C1 segment of cervical spinal cord (tissue), 14 donors: ENCODE results near the gene ATP10A.

Experiments used
- DNase-seq, 14 donors: peaks; one replicate each; lab custom pipeline; 2025; lab: John Stamatoyannopoulos, UW

Gene ATP10A

DNA sequence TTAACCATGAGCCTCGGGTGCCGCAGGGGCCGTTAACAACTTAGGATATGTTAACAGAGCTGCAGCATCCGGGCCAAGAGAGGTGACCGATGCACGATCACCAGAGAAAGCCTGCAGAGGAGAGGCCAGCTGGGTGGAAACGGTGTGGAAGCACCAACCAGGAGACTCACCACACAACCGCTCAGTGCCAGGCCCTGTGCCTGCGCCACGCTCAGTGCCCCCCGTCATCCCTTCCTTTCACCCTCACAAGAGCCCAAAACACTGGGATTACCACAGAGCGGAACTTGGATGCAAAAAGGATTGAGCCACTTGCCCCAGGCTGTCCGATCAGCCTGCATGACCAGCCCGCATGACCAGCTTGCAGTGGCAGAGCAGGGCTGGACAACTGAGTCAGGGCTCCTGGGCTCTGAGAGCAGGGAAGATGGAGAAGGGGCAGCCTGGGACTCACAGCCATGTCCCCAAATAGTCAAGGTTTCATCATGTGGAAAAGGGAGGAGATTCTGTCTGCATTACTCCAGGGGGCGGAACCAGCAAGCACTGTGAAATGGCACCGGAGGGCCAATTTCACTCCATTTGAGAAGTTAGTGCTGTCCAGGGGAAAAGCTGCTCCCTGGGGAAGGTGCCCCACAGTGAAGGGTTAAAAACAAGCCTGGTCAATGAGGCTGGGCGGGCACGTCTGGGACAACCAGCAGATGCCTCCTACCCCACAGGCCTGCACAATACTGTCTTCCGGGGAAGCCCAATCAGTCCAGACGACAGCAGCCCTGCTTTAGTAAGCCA is 156.8 kb downstream of the ATP10A start:
- no peak for DNase-seq

DNA sequence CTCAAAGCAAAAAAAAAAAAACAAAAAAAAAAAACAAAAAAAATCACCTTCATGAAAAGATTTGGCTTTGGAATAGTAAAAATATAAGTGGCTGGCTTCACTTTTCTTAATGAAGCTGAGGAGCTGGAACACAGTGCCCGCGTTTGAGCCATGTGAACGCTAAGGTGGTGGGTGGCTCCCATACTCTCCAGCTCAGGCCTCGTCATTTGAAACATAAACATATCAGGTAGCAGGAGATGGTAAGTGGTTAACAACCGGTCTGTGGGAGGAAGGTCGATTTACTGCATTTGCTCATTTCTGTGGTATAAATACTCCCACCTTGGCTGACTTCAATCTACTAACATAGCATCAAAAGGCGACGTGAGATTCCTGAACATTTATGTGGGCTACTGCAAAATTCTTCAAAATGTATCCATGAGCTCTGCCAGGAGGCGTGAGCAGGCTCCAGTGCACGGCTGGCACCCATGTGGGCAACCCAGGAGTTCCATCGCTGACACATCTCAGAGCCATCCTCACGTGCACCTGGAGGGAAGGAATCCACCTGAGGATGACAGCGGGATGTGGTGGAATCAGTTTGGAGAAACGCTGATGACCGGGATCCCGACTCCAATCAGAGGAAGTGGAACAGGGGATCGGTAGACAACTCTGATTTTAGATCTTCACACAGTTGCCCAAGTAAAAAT is 157.6 kb downstream of the ATP10A start:
- no peak for DNase-seq

DNA sequence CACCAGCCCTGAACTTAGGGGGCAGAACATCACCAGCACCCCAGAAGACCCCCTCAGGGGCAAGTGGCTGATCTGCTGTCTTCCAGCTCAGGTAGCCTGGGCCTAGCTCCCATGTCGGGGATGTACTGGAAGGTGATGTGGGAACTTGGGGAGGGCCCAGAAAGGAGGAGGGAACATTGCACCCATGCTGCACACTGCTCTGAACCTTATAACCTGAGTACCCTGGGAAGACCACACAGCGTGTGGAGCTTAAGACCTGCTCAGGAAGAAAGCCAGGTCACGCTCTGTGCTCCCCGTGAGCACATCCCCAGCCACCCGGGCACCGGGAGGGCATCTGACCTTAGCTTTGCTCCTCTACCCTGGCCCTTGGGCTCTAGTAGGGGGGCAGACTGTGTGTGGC is 159.4 kb downstream of the ATP10A start:
- DNase-seq: no peak

DNA sequence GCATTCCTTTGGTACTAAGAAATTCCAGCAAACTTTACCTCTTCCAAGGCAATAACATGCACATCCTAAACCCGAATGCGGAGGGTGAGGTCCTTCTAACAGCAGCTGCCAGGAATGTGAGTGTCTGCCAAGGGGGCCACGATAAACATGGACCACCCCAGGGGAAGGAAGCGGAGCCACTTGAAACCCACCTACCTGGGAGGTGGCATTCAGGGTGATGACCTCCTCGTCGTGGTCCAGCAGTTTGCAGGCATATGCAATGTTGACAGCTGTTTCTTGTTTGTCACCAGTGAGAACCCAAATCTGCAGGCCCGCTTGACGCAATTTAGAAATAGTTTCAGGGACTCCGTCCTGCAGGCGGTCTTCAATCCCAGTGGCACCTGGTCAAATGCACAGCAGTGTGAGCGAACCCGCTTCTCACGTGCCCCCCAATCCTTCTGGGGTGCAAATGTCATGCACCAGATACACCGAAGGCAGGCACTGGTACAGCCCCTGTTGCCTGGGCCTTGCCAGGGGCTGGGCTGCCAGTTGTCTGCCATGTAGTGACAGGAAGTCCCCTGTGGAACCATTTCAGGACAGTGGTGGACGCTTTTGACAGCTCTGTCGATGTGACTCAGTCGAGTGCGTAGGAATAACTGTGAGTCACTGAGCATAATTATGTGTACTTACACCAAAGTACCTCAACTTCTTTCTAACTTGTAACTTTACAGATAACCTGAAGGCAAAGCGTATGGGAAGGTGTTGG is 161.2 kb downstream of the ATP10A start:
- DNase-seq: no peak

DNA sequence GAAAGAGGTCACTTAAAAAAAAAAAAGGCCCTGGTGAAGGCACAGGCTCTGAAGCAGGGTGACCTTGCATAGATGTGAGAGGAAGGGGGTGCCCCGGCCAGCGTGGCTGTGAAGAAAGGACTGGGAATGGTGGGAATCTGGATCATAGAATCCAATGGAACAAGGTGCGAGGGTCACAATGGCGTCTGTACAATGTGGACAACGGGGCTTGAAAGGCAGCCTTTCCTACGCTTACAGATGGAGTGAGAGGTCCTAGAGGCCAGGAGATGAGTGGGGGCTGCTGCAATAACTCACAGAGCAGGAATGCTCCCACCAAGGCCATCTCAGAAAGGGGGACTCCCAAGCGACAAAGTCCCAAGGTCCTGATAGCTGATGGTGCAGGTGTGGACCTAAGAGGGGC is 162.2 kb downstream of the ATP10A start:
- no peak for DNase-seq

DNA sequence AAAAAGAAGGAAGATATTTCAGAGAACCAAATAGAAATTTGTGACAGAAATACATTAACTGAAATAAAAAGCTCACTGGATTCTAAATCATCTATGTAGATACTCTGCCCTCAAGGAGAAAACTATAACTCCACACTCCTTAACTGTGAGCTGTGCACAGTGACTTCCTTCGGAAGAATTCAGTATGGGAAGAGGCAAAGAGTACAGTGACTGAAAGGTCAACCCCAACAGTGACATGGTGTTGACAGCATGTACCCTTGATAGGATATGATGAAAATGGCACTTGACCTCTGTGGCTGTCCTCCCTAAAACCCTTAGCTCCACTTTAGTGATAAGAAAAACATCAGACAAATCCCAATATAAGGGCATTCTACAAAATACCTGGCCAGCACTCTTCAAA is 165.5 kb downstream of the ATP10A start:
- DNase-seq: no peak

DNA sequence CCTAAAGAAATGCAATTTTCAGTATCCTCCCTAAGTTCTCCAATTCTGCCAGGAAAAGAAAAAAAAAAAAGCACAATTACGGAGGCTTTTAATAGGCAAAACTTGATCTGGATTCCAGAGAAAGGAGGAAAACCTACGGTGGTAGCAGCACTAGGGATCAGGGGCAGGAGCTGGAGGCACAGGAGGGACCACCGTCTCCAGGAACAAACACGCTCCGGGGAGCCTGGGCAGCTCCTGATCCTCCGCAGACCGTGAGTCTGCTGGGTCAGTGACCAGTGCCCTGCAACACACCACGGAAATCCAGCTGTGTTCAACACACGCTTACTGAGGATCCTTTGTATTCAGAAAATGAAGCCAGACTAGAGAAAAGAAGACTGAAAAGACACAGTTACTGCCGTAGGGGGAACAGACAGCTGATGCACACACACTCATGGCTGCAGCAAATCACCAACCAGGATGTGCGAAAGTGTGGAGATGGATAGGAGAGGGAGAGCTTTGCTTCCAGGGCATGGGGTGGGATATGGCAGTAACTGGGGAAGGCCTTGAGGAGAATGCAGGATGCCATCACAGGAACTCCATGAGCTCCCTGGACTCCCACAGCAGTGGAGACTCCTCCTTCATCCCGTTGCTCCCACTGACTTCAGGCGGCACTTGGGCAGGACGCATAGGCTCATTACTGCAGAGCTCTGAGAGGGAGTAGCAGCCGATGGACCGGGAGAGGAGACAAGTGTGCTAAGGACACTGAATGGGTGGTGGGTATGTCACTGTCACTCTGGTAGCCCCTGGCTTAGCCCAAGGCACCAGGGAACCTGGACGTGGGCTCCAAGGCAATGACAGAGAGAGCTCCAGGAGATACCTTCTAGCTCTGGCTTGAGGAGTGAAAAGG is 167.0 kb downstream of the ATP10A start:
- no peak for DNase-seq

DNA sequence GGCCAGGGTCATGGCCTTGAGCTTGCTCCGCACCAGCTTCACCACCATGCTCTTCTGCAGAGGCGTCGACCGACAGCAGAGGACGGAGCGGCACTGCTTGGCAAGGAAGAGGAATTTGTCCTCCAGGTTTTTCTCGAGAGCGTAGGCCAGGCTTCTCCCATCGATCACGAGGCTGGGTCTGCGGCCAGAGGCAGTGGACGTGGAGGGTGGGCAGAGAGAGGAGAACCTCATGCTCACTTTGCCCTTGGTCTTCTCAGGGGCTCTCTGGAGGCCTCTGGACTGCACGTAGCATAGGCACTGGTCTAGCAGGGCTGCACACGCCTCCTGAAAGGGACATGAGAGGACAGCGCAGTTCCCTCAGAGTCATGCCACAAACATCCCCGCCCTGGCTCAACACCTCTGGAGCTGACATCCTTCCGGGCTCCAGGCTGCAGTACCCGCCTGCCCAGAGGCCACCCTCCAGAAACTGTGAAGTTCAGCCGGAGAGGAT is 168.3 kb downstream of the ATP10A start:
- no peak for DNase-seq

DNA sequence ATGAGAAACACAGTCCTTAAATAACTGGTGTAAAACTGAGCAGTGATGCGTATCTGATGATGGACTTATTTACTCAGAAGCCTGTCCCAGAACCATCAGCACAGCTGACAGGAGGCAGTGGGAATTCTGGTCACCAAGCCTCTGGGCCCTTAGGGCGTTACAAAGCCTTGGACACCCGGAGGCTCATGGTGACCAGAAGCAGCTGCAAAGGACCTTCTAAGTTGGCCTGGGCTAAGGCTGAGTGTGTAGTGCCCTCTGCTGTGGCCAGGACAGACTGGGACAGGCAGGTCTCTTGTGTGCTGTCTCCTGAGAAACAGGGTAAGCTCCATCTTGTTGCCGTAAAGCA is 168.9 kb downstream of the ATP10A start:
- DNase-seq: no peak

DNA sequence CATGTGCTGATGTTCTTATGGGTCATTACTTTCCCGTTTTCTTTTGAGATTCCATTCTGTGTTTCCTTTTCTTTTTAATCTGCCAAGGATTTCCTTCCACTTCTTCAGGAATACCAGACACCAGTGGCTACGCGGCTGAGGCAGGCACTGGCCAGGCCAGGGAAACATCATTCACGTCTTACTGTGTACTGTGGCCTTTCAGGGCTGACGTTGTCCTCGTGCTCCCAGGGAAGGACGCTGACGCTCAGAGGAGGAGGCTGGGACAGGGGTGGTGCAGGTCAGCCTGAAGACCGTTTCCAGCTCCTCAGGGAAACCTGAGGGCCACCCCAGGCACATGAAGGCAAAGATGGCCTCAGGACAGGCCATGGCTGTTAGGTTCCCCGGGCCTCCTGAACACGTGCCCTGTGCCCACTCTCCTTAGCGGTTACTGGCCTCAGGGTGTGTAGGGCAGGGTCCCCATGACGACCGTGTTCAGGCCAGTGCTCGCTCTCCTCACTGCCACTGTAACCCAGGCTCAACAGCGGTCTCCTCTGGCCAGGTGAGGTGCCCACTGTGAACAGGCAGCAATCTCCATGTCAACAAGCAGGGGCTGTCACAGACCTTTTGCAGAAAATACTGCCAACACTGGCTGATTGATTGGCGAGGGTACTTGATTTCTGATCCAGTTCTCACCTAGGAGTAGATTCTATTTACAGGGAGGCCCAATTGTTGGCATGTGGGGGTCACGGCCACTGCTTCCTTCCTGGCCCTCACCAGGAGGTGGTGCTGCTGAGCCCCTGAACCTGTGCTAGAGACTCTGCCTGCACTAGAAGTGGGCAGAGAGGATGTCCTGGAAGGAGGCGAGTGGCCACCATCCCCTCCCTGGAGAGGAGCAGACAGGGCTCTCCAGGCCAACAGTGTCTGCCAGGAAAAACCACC is 169.5 kb downstream of the ATP10A start:
- DNase-seq: peak in 1 of 14 donors; percentile 7

DNA sequence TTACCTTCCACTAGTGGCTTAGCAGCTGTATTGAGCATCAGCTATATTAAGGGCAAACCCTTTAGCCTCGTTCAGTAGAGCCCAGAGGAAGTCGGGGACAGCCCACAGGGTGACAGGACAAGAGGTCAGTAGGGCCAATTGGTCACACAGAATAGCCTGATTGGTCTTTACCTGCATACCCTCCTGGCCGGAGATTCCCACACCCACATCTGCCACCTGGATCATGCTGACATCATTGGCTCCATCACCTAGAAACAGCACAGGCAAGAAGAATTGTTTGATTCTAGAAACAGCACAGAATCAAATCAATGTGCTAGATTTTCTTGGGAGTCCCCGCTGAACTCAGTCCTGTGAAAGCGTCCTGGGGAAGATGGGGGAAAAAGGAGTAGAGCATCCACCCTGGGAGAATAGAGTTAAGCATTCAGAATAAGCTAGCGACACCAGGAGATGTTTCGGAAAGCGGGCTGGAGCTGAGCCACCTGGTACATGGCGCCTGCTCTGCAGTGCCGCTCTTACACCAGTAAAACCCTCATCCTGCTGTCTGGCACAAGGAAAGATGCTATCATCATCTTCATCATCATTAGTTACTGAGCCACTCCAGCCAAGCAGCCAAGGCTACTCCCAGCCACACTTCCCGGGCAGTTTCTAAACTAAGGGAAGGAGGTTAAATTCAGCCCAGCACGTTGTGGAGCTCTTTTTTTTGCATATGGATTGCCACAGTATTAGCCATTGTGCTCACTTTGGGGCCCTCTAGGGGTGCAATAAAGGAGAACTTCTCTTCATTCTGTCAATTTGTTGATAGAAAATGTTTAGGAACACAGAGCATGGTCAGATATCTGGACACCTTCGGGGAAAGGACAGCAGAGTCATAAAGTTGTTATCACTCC is 171.3 kb downstream of the ATP10A start:
- DNase-seq: peak in 1 of 14 donors; percentile 26

DNA sequence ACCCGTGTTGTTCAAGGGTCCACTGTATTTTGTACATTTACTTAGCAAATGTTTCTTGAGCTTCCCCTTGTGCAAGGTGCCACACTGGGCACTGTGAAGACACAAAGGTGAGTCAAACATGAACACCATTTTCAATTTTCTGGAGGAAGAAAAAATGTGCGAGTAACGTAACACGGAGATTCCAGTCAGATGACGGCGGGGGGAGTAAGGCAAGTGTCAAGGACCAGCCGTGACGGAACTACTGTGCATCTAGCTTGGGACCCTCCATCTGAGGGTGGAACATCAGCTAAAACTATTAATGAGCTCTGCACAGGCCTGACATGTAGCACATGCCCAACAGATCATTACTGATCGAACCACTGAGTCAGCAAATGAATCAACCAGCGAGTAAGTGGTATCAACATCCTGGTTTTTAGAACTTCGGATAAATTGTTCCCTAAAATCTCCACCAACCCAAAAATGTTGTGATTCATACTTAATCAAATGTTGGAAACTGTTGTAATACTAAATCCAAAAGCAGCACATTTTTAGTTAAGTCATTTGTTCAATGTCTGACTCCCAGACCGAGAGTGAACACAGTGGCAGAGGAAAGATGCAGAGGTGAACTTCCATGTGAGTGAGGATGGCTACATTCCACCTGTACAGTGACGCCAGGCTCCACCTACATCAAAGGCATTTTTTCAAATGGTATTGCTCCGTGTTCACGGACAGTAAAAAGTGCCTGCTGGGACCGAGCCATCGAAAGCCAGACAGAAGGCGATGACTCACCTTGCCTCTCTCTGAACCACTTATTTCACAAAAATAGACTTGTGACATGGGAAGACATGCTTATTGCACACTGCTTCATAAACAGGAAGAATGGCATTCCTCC is 172.2 kb downstream of the ATP10A start:
- peak in 1 of 14 donors; percentile 8 for DNase-seq

DNA sequence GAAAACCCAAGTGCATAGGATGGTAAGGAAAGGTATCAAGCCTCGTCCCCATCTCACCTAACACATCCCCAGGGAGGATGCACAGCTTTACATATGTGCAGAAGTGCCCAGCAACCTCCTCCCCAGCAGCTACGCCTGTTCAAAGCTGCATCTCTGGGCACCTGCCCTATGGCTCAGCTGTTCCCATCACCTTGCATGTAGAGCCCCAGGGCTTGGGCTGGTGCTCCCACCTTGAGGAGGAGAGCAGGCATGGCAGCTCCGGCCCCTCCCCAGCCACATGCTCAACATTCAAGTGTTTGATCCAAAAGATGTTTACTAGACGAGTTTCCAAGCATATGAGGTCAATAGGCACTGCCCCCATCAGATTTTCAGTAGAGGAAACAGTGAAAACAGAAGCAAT is 173.5 kb downstream of the ATP10A start:
- no peak for DNase-seq

DNA sequence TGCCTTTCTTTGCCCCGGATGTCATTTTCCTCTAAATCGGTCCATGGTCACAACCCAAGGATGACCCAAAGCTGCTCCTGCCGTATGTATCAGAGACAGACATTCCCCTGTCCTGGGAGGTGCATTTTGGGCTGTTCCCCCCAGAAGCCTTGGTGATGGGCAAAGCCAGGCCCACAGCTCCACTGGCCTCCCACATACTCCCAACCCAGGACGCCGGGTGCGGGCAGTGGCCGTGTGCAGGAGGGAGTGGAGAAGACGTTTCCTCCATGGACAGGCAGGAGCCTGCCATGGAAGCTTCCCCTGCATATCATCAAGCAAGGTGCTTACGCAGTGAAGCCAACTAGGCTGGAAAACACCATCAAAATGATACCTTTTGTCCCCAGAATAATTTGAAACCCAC is 175.0 kb downstream of the ATP10A start:
- no peak for DNase-seq

DNA sequence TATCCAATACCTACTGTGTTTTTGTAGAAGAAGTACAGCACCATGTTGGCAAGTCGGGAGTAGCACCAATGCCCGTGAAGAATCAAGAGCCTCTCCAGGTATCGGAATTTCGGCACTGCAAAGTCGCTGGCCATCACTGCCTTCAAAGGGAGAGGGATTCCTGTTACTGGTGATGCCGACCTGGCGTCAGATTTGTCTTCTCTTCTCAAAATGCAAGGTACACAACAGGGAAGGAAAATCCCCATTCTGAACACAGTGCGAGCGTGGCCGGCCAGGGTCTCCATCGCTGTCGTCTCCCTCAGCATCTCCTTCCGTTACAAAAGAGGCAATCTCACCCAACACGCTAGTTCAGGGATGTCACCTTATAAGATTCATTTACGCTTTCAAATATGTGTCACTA is 175.4 kb downstream of the ATP10A start:
- no peak for DNase-seq

DNA sequence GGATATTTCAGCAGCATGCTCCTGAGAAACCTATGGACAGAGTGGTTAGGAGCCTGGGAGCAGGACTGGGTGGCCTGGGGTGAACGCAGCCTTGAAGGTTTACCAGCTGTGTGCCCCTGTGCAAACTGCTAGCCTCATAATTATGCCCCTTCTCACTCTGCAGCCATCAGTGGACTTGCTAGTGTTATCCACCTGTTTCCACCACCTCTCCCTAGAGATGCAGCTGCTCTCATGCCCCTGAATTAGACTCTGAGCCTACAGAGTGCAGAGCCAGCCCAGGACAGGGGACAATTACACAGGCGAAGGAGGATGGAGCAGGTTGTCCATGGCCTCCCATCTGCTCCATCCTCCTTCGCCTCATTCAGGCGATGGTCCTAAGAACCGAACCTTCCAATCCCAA is 175.9 kb downstream of the ATP10A start:
- no peak for DNase-seq

DNA sequence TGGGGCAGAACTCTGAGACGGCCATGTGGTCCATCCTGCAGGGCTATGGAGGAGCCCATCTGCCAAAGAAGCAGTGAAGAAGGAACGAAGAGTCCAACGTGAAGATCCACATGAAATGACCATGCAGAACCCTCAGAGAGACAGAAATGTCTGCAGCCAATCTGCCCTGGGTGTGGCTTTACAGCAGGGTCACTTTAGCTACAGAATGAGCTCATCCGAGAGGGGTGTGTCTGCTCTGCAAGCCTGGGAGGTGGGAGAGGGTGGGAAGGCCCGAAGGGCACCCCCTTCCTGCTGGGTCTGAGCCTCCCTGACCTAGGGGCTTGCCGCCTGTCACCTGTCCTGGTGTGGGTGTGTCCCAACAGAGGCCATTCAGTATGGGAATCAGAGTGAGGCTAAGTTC is 176.3 kb downstream of the ATP10A start:
- DNase-seq: no peak
